Activated CD8-positive, alpha-beta T cell treated with anti-CD3 and anti-CD28 coated beads for 36 hours (primary cell): ENCODE measurements around the gene SCFD1. TPM values are rescaled to one million over a fixed set of nuclear protein-coding genes. Genes with fewer than 3 reads are reported as not detected.

Source experiments
- ATAC-seq: fragments of 200-7000 bp; cut with Tn5 transposase; one replicate; pipeline ENCODE4 v1.10.0; 2021; ENCODE audit warnings: mild to moderate bottlenecking, moderate library complexity
- CTCF ChIA-PET: fragments of 350-600 bp; sonication (Branson Sonifier 250); formaldehyde crosslinking; loops from one replicate; lab custom pipeline; 2021; ENCODE audit warnings: antibody characterized with exemption; lab: Charles Lee
- POLR2A ChIA-PET: fragments of 350-600 bp; sonication (Branson Sonifier 250); formaldehyde crosslinking; loops from one replicate; lab custom pipeline; 2021; ENCODE audit warnings: antibody characterized with exemption; lab: Charles Lee
- DNase-seq: peaks from one replicate; pipeline ENCODE4 v3.0.0-alpha.2; 2020
- H3K27ac Mint-ChIP-seq: one replicate; pipeline ENCODE4 v1.8.0; 2021; ENCODE audit warnings: mild to moderate bottlenecking, mixed read lengths
- H3K27me3 Mint-ChIP-seq: one replicate; pipeline ENCODE4 v1.8.0; 2021; ENCODE audit warnings: mixed read lengths
- H3K36me3 Mint-ChIP-seq: one replicate; pipeline ENCODE4 v1.8.0; 2021; ENCODE audit warnings: low read depth, mixed read lengths
- H3K4me1 Mint-ChIP-seq: one replicate; pipeline ENCODE4 v1.8.0; 2021; ENCODE audit warnings: low read depth, mixed read lengths
- H3K4me3 Mint-ChIP-seq: one replicate; pipeline ENCODE4 v1.8.0; 2021; ENCODE audit warnings: mild to moderate bottlenecking, moderate library complexity, mixed read lengths
- H3K9me3 Mint-ChIP-seq: one replicate; pipeline ENCODE4 v1.8.0; 2021; ENCODE audit warnings: mixed read lengths
- intact Hi-C: fragments of 100-400 bp; cut with micrococcal nuclease; formaldehyde crosslinking; loops from one replicate; pipeline ENCODE4 v1.10.0; 2022
- total RNA-seq, 2 experiments: library from RNA; stranded (reverse); gene quantifications; one replicate each; pipeline ENCODE4 v1.2.3, GENCODE V29; 2021
- TF ChIP-seq, protein P1 (sequence below): fragments of 200-600 bp; IDR thresholded peaks from one replicate; pipeline ENCODE4 v1.8.0; 2022; ENCODE audit warnings: antibody characterized with exemption, mild to moderate bottlenecking

Gene SCFD1
- total RNA-seq, 2 experiments from 2014 or later, result 61.6 to 67.2 TPM

DNA sequence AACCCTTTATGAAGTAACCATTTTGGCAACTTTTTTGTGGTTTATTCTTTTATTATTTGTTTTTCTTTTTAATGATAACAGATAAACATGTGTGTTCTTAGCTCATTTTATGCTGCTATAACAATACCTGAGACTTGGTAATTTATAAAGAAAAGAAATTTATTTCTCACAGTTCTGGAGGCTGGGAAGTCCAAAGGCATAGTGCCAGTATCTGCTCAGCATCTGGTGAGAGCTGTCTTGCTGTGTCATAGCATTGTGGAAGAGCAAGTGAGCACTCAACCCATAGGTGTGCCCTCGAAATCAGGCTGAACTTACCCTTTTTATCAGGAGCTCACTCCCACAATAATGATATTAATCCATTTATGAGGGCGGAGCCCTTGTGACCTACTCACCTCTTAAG is 8.0 kb upstream of the SCFD1 start:
- Mint-ChIP-seq H3K36me3 (peaks cover 10% of the 10 kb centered on the region), H3K27ac (no peak overlapping the region), H3K9me3 (no peaks in the 10 kb centered on the region), H3K4me3 (no peak overlapping the region), H3K27me3 (no peaks in the 10 kb centered on the region), H3K4me1 (no peaks in the 10 kb centered on the region)
- DNase-seq (no peak), ATAC-seq (no peak)
- intact Hi-C loops, result no loop called here
- CTCF ChIA-PET, result no interaction called here
- POLR2A ChIA-PET, result no interaction called here
- TF ChIP-seq, protein P1, sequence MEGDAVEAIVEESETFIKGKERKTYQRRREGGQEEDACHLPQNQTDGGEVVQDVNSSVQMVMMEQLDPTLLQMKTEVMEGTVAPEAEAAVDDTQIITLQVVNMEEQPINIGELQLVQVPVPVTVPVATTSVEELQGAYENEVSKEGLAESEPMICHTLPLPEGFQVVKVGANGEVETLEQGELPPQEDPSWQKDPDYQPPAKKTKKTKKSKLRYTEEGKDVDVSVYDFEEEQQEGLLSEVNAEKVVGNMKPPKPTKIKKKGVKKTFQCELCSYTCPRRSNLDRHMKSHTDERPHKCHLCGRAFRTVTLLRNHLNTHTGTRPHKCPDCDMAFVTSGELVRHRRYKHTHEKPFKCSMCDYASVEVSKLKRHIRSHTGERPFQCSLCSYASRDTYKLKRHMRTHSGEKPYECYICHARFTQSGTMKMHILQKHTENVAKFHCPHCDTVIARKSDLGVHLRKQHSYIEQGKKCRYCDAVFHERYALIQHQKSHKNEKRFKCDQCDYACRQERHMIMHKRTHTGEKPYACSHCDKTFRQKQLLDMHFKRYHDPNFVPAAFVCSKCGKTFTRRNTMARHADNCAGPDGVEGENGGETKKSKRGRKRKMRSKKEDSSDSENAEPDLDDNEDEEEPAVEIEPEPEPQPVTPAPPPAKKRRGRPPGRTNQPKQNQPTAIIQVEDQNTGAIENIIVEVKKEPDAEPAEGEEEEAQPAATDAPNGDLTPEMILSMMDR, result no peak

DNA sequence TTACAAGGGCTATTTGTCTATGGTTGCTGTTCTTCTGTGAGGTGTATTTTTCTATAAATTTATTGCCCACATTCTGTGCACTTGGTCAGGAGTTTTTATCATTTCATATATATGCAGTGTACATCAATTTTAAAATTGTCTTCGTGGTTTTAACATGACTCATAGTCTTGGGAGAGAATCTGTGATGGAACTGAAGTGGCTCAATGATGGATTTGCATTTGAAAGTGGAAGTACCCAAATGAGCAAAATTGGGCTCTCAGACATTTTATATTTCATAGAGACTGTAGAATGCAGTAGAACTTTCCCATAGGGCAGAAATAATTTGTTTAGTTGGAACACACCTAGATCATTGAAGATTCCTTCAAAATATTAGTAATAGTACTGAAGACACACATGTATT is 1.9 kb upstream of the SCFD1 start:
- intact Hi-C loops, result loop anchor here (5.0 kb wide), 1 partner anchor 63 kb away; the partner anchor contains the start of gene G2E3
- ChIA-PET POLR2A (no interaction called here), CTCF (no interaction called here)
- H3K36me3 Mint-ChIP-seq, result peaks cover 18% of the 10 kb centered on the region
- ATAC-seq, result peak; percentile 25
- TF ChIP-seq, protein P1, result no peak
- no peaks in the 10 kb centered on the region for H3K9me3 Mint-ChIP-seq
- peak overlapping the region; percentile 46 for H3K4me3 Mint-ChIP-seq
- peak overlapping the region; percentile 70 for H3K27ac Mint-ChIP-seq
- no peak for DNase-seq
- peaks cover 30% of the 10 kb centered on the region for H3K4me1 Mint-ChIP-seq
- H3K27me3 Mint-ChIP-seq, result no peaks in the 10 kb centered on the region

DNA sequence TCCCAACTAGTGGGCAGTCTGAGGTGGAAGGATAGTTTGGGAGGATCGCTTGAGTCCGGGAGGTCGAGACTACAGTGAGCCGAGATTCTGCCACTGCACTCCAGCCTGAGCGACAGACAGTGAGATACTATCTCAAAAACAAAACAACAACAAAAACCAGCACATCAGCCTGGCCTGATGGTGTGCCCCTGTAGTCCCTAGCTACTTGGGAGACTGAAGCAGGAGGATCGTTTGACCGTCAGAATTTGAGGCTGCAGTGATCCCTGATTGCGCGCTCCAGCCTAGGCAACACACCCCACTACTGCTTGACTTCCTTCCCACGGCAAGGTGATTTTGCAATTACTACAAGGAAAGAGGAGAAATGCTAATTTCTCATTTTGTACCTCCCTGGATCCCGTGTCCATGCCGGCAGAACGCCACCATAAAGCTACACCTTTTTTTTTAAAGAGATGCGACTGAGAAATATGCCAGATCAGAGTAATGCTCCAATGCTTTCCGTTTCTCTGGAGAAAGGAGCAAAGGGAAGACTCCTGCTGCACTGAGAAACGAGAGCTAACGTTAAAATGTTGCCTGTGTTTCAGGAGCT is 672 bp upstream of the SCFD1 start:
- POLR2A ChIA-PET, result interaction anchor here (1.0 to 2.4 kb wide), 8 partner anchors 10 to 586 kb away, joined by 3 to 11 read pairs (median 5); partner anchors contain the start of genes AP4S1, HECTD1 and STRN3
- ATAC-seq, result peak; percentile 3
- H3K4me3 Mint-ChIP-seq, result peak overlapping the region; percentile 88

DNA sequence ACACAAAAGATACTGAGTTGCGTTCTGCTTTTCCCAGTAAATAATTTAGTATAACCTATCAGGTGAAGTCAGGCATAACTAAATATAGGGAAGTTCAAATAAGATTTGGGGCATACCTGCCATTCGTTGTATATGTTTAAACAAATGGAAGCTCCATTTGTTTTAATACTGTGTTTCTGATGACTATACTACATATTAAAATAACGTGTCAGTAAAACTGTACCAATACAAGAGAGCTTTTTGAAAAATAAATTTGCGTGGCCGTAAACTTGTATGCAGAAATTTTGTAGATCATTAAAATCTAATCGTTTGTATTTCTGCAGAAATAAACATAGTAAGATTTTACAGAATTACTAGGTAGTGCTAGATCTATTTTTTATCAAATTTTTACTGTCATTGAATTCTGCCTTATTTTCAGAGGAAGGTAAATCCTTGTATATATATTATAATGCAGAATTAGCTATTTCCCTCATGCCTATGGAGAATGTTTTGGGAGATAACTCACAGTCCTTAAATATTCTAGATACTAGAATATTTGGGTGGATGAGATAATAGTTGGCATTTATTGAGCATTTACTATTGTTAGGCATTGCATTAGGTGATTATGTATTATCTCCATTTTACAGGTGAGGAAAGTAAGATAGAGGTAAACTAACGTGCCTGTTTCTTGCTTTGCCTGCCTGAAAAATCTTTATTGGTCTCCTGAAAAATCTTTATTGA is 1.5 kb downstream of the SCFD1 start:
- ChIA-PET CTCF (interaction anchor here (1.5 kb wide), 1 partner anchor 33 kb away, joined by 3 read pairs; no protein-coding TSS in a partner anchor), POLR2A (interaction anchor here (1.1 to 2.3 kb wide), 3 partner anchors 8 to 30 kb away, joined by 3 to 11 read pairs (median 3); no protein-coding TSS in a partner anchor)
- no peak overlapping the region for H3K27ac Mint-ChIP-seq
- intact Hi-C loops, result loop anchor here (5.0 kb wide), 1 partner anchor 66 kb away; the partner anchor contains the start of gene G2E3
- TF ChIP-seq, protein P1, result no peak
- H3K36me3 Mint-ChIP-seq, result peaks cover 19% of the 10 kb centered on the region
- no peaks in the 10 kb centered on the region for H3K27me3 Mint-ChIP-seq
- H3K4me3 Mint-ChIP-seq, result peak overlapping the region; percentile 88
- peaks cover 51% of the 10 kb centered on the region for H3K4me1 Mint-ChIP-seq
- DNase-seq (no peak), ATAC-seq (no peak)
- H3K9me3 Mint-ChIP-seq, result no peaks in the 10 kb centered on the region

More for the DNA sequence above, 672 bp upstream of the SCFD1 start:
- Mint-ChIP-seq H3K27me3 (no peaks in the 10 kb centered on the region), H3K4me1 (peaks cover 34% of the 10 kb centered on the region), H3K9me3 (no peaks in the 10 kb centered on the region), H3K27ac (peak overlapping the region; percentile 94), H3K36me3 (peaks cover 13% of the 10 kb centered on the region)
- DNase-seq, result peak; percentile 23
- CTCF ChIA-PET, result interaction anchor here (0.8 to 1.5 kb wide), 3 partner anchors 35 to 63 kb away, joined by 3 to 4 read pairs (median 3); partner anchors contain the start of gene G2E3
- intact Hi-C loops, result loop anchor here (5.0 kb wide), 1 partner anchor 64 kb away; the partner anchor contains the start of gene G2E3
- TF ChIP-seq, protein P1, result no peak
